GM13977 (cell line): Measurements from ENCODE around the gene CBFA2T3.

Experiments used
- DNase-seq: peaks from one replicate; pipeline ENCODE4 v3.0.0; 2012; ENCODE audit warnings: low spot score
- in situ Hi-C: fragments of 300-500 bp; cut with MboI; formaldehyde crosslinking; loops from one replicate; pipeline ENCODE4 v1.12.0; 2022; ENCODE audit warnings: low sequenced_read_pairs, low pct_unique_long_range_greater_than_20kb, mixed read lengths, inconsistent platforms; ENCODE audit not compliant: unreplicated experiment
- TF ChIP-seq, protein P1 (sequence below): IDR thresholded peaks from 2 replicates; pipeline ENCODE4 v1.5.1; 2012; ENCODE audit warnings: mild to moderate bottlenecking, control low read depth; ENCODE audit not compliant: insufficient read depth; ENCODE audit errors: extremely low read depth, missing control alignments

The CBFA2T3 gene

DNA sequence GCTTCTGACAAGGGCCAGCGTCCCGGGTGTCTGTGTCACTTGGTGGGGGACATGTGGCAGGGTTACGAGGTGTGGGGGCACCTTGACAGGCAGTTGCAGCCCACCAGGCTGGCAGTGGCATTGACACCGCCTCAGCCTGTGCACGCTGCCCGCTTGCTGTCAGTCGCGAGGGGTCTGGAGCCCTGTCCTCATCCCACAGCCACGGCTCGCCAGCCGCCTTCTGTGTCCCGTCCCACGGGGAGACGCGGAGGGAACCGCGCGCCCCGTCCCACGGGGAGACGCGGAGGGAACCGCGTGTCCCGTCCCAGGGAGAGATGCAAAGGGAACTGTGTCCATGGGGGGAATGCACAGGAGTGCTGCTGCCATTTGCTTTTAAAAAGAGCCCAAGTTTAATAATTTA lies 114.0 kb downstream of the CBFA2T3 start:
- TF ChIP-seq, protein P1, sequence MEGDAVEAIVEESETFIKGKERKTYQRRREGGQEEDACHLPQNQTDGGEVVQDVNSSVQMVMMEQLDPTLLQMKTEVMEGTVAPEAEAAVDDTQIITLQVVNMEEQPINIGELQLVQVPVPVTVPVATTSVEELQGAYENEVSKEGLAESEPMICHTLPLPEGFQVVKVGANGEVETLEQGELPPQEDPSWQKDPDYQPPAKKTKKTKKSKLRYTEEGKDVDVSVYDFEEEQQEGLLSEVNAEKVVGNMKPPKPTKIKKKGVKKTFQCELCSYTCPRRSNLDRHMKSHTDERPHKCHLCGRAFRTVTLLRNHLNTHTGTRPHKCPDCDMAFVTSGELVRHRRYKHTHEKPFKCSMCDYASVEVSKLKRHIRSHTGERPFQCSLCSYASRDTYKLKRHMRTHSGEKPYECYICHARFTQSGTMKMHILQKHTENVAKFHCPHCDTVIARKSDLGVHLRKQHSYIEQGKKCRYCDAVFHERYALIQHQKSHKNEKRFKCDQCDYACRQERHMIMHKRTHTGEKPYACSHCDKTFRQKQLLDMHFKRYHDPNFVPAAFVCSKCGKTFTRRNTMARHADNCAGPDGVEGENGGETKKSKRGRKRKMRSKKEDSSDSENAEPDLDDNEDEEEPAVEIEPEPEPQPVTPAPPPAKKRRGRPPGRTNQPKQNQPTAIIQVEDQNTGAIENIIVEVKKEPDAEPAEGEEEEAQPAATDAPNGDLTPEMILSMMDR, result no peak
- DNase-seq, result no peak
- in situ Hi-C loops, result no loop called here

DNA sequence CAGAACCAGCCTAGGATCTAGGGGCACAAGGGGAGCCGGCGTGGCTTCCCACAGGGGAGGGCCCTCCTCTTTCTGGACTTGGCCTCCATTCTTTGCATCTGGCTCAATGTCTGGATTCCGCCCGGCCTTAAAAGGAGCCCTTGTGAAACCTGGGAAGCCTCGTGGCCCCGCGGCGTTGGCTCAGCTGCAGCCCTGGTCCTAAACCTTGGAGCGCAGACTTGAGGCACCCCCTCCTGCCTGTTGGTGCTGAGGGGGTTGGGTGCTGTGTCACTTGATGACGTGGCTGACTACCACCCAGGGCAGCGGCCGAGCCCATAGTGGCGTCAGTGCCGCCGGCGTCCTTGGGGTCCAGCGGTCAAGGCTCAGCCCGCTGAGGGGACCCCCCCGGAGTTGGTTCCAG lies 115.6 kb downstream of the CBFA2T3 start:
- in situ Hi-C loops, result no loop called here
- no peak for DNase-seq
- TF ChIP-seq, protein P1, result no peak

DNA sequence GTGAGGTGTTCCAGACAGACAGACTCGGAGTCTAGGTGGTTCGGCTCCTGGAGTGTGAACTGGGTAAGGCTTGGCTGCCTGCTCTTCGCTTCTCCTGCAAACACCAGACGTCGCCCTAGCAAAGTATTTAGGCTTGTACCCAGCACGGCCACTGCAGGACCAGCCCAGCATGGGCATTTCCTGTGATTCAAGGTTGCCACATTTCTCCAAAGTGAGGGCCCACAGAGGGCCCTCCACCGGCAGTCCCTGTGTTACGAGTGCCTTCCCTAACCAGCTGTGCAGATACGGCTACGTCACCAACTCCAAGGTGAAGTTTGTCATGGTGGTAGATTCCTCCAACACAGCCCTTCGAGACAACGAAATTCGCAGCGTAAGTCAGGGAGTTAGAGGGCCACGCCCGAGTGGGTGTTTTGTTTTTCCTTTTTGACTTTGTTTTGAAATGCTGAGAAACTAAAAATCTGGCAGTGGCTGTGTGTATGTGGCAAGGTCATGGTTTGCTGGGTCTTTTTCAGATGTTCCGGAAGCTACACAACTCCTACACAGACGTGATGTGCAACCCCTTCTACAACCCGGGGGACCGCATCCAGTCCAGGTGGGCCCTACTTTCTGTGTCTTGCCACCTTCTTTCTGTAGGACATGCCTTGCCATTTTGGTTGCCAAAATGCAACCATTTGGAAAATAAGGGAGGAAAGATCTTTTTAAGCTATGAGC lies 117.5 kb downstream of the CBFA2T3 start:
- DNase-seq, result no peak
- in situ Hi-C loops, result no loop called here
- TF ChIP-seq, protein P1, result no peak

DNA sequence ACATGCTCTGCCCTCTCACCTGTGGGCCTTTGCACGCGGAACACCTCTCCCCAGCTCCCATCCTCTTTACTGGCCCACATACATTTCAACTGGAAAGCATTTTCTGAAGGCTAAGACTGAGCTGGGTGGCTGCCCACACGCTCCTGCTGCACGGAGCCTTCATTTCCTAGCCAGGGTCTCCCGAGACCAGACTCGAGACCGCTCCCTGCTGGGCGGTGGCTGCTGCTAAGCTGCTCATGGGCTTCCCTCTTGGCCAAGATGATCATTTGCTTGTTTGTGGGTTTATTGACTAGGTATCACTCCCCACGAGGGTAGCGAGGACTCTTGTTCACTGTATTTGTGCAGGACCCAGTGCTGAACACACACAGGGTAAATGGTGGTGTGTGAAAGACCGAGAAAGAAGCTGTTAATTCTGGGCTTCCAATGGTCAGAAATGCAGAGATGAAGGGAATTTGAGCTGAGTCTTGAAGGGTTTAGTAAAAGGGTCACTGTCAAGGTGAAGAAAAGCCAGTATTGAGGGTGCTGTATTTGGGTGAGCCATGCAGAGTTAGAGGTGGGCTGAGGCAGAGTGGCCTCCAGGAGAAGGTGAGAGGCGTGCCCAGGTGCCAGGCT lies 119.2 kb downstream of the CBFA2T3 start:
- in situ Hi-C loops, result no loop called here
- peak; percentile 91 for DNase-seq
- TF ChIP-seq, protein P1, result peak; percentile 88

DNA sequence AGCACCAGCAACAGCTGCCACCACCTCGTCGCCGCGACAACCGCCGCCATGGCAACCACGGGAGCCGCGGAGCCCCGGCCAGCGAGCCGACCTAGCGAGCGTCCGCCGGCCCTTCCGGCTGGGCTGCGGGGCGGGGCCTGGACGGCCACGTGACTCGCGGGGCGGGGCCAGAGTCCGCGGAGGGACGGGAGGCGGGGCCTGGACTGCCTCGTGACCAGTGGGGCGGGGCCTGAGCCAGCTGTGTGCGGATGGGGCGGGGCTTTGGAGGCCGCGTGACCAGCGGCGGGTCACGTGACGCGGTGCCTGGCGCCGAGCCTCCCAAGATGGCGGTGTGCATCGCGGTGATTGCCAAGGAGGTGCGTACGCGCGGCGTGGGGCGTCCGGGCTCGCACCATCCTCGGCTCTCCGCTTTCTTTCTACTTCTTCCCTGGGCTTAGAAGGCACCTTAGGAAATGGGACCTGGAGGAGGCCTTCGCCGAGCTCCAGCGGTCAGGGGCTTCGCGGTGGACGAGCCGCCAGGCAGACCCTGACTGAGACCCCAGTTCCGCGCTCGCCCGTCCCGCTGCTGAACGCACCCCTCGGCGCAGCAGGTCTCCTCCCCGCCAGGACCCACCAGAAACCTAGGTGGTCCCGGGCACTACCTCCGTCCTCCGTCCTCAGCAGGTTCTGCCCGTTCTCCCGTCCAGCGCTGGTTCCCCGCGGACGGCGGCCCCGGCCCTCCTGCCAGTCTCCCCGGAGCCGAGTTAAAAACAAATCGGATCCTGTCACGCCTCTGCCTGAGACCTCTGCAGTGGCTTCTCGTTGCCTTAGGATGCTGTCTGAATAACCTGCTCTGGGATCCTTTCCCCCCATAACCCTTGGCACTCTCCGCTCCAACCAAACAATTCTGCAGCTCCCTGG lies 119.9 kb downstream of the CBFA2T3 start, which contains the start of the genes GALNS and TRAPPC2L:
TSS of gene GALNS (minus strand) at position 120 of the 900 bp plus-strand sequence. CDS start at position 50, 70 bp downstream.
TSS of gene TRAPPC2L (plus strand) at position 300 of the 900 bp plus-strand sequence. CDS start at position 324, 24 bp downstream.
- DNase-seq, result peak; percentile 100
- in situ Hi-C loops, result no loop called here
- TF ChIP-seq, protein P1, result no peak

DNA sequence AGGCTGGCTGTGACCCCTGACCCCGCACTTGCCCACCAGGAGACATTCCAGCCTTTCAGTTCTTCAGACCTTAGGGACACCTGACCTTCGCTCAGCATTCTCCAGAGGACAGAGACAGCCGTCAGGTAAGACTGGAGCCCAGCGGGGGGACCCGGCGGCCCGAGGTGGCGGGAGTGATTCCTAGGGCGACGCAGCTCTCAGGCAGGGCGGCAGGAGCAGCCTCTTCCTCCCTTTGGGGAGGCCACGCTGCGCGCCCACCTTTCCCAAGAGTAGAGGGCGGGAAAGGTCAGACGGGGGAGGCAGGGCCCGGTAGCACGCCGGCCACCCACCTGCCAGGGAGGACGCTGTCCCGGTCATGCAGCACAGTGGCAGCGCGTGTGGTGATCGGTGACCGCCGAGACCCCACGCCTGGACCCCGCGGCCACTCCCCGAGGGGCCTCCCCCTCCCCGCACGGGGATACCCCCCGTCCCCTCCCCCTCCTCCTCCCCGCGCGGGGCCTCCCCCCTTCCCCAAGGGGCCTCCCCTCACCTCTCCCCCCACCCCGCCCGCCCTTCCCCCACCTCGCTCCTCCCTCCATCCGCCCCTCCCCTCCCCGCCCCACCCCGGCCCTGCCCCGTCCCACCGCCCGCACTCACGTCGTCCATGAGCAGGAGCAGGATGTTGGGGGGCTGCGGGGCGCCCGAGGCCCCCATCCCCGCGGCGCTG lies 120.7 kb downstream of the CBFA2T3 start:
- in situ Hi-C loops, result no loop called here
- DNase-seq, result no peak
- TF ChIP-seq, protein P1, result no peak
